ENCODE results near the gene ZYX. TPM values are rescaled to one million over a fixed set of nuclear protein-coding genes. Genes with fewer than 3 reads are reported as not detected.
A peak's percentile ranks its signal among the peaks of the same experiment; 100 is the strongest.

The ZYX gene
- total RNA-seq, 1 donor from 2014 or later: 320 TPM

DNA sequence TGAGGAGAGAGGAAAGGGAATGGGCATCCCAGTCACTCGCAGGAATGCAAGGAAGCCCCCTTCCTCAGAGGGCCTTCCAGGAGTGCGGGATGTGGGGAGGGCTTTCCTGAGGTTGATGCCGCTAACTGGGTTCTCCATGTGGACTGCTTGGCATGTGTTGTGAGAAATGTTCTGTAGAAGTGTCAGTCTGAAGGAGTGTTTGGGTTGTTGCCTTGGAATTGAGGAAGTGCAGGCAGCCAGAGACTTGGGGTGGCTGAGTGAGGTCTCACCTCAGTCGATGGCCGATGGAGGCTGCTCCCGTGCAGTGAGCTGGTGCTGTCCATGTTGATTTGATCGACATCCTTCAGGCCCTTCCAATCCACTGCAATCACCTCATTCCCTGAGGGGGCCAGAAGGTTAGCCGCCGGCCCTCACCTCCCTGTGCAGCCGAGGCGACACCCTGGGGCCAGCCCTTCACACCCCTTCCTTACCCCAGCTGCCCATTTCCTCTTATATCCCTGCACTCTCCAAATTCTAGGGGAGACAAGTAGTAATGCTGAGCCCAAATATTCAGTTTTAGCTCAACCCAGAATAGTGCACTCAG lies 21.3 kb upstream of the ZYX start:
- Histone ChIP-seq H3K4me3 (no peak overlapping the region), H3K27me3 (no peaks in the 10 kb centered on the region)
- intact Hi-C loops (cut with DNase I): loop anchor here (5.0 kb wide), 1 partner anchor 57 kb away; no protein-coding TSS in a partner anchor

GRCh38 chr7:143360788-143361551 lies 20.2 kb upstream of the ZYX start:
- Histone ChIP-seq H3K4me1 (peaks cover 0 to 8% of the 10 kb centered on the region in 2 donors), H3K36me3 (no peaks in the 10 kb centered on the region), H3K27me3 (no peaks in the 10 kb centered on the region), H3K9me3 (no peaks in the 10 kb centered on the region), H3K27ac (no peak overlapping the region), H3K4me3 (peak overlapping the region in 1 of 2 donors; percentile 79)
- no peak for TF ChIP-seq CTCF (IDR thresholded peaks at IDR 0.05)
- intact Hi-C loops (cut with DNase I): loop anchor here (5.0 kb wide), 1 partner anchor 56 kb away; no protein-coding TSS in a partner anchor
- DNase-seq (ENCODE audit: low spot score in 2 of 2): no peak

More for the DNA sequence above, 21.3 kb upstream of the ZYX start:
- Histone ChIP-seq H3K4me1 (peaks cover 0 to 8% of the 10 kb centered on the region in 2 donors), H3K36me3 (no peaks in the 10 kb centered on the region), H3K9me3 (no peaks in the 10 kb centered on the region), H3K27ac (no peak overlapping the region)
- no peak for TF ChIP-seq CTCF (IDR thresholded peaks at IDR 0.05)
- no peak for DNase-seq (ENCODE audit: low spot score in 2 of 2)

DNA sequence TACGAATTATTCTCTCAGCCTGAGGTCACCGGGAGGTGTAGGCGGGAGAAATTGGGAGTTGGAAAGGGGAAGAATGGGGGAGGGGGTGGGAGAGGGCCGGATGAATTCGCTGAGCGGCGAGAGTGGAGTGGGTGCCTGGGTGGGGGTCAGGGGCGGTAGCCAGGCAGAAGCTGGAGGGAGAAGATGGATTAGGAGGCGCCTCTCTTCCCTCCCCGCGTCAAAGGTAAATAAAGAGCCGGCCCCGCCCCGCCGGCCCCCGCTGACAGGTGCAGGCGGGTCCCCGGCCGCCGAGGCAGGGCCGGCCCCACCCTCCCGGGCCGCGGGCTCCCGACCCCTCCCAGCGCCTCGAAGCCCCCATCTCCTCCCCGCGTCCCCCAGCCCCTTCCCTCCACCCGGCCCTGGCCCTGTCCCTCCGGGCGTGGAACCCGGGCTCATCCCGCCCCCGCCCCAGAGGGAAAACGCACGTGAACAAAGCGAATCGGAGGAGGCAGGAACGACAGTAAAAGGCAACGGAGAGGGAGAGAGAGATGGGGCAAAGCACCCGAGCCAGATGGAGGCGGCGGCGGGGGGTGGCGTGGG lies 19.5 kb upstream of the ZYX start:
- Histone ChIP-seq H3K27ac (no peak overlapping the region), H3K4me1 (peaks cover 0 to 8% of the 10 kb centered on the region in 2 donors), H3K4me3 (peak overlapping the region; percentile 69 to 79), H3K36me3 (no peaks in the 10 kb centered on the region), H3K9me3 (no peaks in the 10 kb centered on the region), H3K27me3 (no peaks in the 10 kb centered on the region)
- intact Hi-C loops (cut with DNase I): loop anchor here (1.0 to 5.0 kb wide), 3 partner anchors 18 to 73 kb away; partner anchors contain the start of gene CASP2
- TF ChIP-seq CTCF (IDR thresholded peaks at IDR 0.05): no peak
- DNase-seq (ENCODE audit: low spot score in 2 of 2): no peak

DNA sequence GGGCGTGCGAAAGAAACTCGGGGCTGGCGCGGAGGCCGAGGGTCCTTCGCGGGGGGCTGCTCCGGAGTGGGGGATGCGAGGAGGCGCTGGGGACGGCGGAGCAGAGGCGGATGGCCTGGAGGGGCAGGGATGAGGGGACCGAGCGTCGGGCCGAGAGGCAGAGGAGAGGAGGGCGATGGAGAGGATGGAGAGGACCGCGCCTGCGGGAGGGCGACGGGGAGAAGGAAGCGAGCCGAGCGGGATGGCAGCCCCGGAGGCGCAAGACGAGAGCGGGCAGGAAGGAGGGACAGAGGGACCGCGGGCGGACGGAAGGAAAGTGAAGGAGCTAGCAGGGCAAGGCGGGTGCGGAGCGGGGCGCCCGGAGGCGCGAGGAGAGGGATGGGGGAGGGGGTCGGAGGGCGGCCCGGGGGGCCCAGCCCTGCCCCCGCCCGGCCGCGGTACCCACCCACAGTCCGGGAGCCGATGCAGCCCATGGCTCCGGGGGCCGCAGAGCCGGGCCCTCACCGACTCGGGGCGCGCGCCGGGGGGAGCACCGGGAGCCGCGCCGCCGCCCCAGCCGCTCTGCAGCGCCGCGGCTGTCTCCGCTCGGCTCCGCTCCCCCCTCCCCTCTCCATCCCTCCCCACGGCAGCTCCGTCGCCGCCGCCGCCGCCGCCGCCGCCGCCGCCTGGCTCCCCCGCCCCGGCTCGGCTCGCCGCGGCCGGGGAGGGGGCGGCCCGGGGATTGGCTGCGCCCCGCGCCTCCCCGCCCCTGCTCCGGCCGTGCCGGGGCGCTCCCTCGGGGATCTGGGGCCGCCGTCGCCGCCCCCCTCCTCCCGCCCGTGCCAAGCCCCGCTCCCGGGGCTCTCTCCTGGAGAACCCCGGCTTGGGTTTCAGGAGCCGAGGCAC lies 18.8 kb upstream of the ZYX start, which contains the start of gene FAM131B:
FAM131B (minus strand) TSS at position 583 of the 885 bp plus-strand sequence; CDS start at position 473, 110 bp downstream.
- Histone ChIP-seq H3K9me3 (no peaks in the 10 kb centered on the region), H3K4me3 (peak within 1 kb of the TSS; percentile 69 to 79), H3K27me3 (no peaks in the 10 kb centered on the region), H3K4me1 (peaks cover 0 to 8% of the 10 kb centered on the region in 2 donors), H3K36me3 (no peaks in the 10 kb centered on the region), H3K27ac (no peak within 1 kb of the TSS)
- intact Hi-C loops (cut with DNase I): loop anchor here (1.0 to 5.0 kb wide), 3 partner anchors 17 to 74 kb away; partner anchors contain the start of gene CASP2
- no peak for DNase-seq (ENCODE audit: low spot score in 2 of 2)
- no peak for TF ChIP-seq CTCF (IDR thresholded peaks at IDR 0.05)

Data from ascending aorta (tissue), 2 donors.